IgD-negative memory B cell (primary cell): Measurements from ENCODE around the gene IQCN. TPM values are rescaled to one million over a fixed set of nuclear protein-coding genes. Genes with fewer than 3 reads are reported as not detected.
A peak's percentile ranks its signal among the peaks of the same experiment; 100 is the strongest.

ENCODE experiments used
- H3K27ac Mint-ChIP-seq, 3 donors: one replicate each; pipeline ENCODE4 v1.8.0; 2020 to 2022; ENCODE audit warnings: mild to moderate bottlenecking in 3 of 3, mixed read lengths in 3 of 3, moderate library complexity in 1 of 3
- H3K27me3 Mint-ChIP-seq: one replicate; pipeline ENCODE4 v1.8.0; 2021; ENCODE audit warnings: mixed read lengths
- H3K36me3 Mint-ChIP-seq: one replicate; pipeline ENCODE4 v1.8.0; 2020; ENCODE audit warnings: mild to moderate bottlenecking, mixed read lengths
- H3K4me1 Mint-ChIP-seq, 3 donors: one replicate each; pipeline ENCODE4 v1.8.0; 2020 to 2022; ENCODE audit warnings: mixed read lengths in 3 of 3, mild to moderate bottlenecking in 1 of 3
- H3K4me3 Mint-ChIP-seq, 4 donors: one replicate each; pipeline ENCODE4 v1.8.0; 2020 to 2022; ENCODE audit warnings: mild to moderate bottlenecking in 4 of 4, mixed read lengths in 4 of 4, moderate library complexity in 3 of 4
- H3K9me3 Mint-ChIP-seq, 3 donors: one replicate each; pipeline ENCODE4 v1.8.0; 2020 to 2021; ENCODE audit warnings: mixed read lengths in 3 of 3, mild to moderate bottlenecking in 1 of 3
- polyA plus RNA-seq: library from polyadenylated mRNA; unstranded; fragments of 300-500 nt; fragmentation: Illumina TruSeq; gene quantifications from one replicate; pipeline ENCODE4 v1.2.3, GENCODE V29; 2021

Gene IQCN
- polyA plus RNA-seq, 1 donor from 2014 or later: 1.4 TPM

DNA sequence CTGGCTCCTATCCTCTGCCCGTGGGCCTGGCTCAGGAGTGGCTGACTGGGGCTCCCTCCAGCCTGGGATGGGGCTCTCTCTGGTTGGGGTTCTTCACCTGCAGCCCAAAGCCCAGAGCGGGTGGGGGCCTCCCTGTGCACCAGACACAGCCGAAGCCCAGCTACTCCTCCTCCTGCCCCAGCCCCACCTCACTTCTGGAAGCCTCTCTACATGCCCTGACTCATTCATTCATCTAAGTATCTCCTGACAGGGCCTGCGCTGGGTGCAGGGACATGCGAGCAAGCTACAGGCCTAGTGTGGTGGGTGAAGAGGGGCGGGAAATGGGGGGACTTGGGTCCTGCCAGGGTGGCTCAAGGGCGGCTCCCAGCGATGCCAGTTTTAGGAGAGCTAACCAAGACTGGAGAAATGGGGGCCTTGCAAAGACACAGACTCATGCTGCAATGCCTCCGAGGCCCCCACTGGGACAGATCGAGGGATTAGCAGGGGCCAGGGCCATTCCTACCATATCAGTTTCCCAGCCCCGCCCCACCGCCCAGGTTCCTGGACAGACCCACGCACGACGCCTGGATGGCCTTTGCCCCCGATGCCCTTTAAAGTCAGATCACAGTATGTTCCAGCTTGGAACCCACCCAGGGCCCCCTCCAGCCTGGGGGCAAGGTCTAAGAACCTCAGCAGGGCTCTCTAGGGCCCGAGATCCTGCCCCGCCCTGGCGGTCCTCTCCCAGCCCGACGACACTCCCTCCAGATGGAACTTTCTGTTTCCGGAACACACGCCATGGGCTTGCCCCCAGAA, 36.1 kb upstream of the IQCN start:
- peaks cover 2% of the 10 kb centered on the region for H3K36me3 Mint-ChIP-seq
- H3K9me3 Mint-ChIP-seq: no peaks in the 10 kb centered on the region
- no peak overlapping the region for H3K4me3 Mint-ChIP-seq
- H3K27me3 Mint-ChIP-seq: no peaks in the 10 kb centered on the region
- H3K27ac Mint-ChIP-seq: peak overlapping the region in 2 of 3 donors; percentile 14 to 85
- peaks cover 11 to 22% (median 15%) of the 10 kb centered on the region in 3 donors for H3K4me1 Mint-ChIP-seq

DNA sequence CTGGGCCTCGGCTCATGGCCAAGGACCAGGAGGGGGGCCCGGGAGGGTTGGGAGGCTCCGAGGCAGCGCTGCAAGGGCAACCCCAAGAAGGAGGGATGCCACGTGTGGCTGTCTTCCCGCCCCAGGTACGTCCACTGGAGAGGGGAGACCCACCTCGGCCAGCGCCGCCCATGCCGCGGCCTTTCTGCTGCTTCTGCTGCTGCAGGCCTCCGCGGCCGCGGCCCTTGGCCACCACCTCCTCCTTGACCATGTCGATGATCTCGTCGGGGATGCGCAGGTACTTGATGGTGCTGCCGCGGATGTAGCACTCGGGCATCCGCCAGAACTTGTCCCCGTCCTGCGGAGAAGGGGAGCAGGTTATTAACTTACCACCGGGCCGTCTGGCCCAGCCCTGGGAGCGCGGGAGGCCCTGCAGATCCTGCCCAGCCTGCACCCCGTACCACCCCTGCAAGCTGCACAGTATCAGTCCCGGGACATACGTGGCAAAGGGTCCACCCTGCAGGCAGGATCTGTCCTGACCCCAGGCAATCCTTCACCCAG, 35.3 kb upstream of the IQCN start:
- no peak overlapping the region for H3K4me3 Mint-ChIP-seq
- no peaks in the 10 kb centered on the region for H3K9me3 Mint-ChIP-seq
- no peaks in the 10 kb centered on the region for H3K27me3 Mint-ChIP-seq
- H3K27ac Mint-ChIP-seq: peak overlapping the region in 1 of 3 donors; percentile 14
- peaks cover 2% of the 10 kb centered on the region for H3K36me3 Mint-ChIP-seq
- H3K4me1 Mint-ChIP-seq: peaks cover 14 to 29% (median 20%) of the 10 kb centered on the region in 3 donors

DNA sequence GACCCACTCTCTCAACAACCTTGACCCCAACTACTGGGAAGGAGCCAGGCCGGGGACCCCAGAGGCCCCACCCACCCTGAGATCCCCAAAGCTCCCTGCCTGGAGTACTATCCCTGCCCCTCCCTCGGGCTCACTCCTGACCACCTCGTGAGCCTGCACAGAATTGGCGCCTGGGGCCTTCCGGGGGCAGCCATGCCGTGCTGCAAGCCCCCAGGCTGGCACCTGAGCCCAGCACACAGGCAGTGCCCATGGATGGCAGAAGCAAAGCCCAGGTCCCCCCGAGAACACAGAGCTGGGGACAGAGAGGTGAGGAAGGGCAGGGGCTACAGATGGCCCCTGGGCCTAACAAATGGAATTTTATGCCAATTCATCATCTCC, 34.7 kb upstream of the IQCN start:
- Mint-ChIP-seq H3K27me3 (no peaks in the 10 kb centered on the region), H3K4me3 (no peak overlapping the region), H3K36me3 (peaks cover 2% of the 10 kb centered on the region), H3K4me1 (peaks cover 16 to 32% (median 22%) of the 10 kb centered on the region in 3 donors), H3K27ac (peak overlapping the region in 1 of 3 donors; percentile 31), H3K9me3 (no peaks in the 10 kb centered on the region)

DNA sequence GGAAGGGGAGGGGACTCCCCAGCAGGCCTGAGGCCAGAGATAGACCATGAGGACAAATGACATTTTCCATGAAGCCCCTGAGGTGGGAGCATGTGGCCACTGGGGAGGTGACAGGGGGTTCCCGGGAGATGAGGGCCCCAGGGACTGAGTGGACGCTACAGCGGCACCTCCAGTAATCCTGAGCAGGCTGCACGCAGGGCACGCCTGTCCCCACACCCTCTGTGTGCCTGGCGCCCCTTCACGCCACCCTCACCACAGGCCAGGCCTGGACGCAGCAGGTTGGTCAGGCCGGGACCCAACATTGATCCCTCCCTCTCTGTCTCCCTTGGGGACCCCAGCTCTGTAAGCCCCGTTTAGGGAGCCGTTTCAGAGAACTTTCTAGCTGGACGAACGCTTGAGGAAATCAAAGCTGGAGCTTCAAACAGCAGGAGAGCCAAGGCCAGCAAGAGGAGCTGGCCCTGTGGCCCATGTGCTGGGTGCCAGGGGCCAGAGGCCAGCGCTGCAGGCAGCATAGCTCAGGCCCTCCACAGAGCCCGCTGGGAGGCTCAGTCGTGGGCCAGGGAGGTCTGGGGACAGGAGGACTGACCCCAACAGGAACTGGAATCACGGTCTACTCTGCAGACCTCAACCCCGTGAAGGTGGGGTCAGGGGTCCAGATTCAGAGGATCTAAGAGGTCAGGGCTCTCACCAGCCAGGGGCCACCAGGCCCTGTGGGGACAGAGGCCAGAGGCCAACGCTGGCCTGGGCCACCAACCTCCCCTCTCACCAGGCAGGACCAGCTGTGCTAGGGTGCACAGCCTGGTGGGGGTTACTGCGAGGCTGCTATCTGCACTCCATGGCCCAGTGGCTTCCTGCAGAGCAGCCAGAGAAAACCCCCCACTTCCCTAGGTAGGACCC, 34.0 kb upstream of the IQCN start:
- H3K27ac Mint-ChIP-seq: peak overlapping the region in 1 of 3 donors; percentile 23
- H3K27me3 Mint-ChIP-seq: no peaks in the 10 kb centered on the region
- H3K9me3 Mint-ChIP-seq: no peaks in the 10 kb centered on the region
- peaks cover 21 to 38% (median 25%) of the 10 kb centered on the region in 3 donors for H3K4me1 Mint-ChIP-seq
- no peak overlapping the region for H3K4me3 Mint-ChIP-seq
- H3K36me3 Mint-ChIP-seq: peaks cover 2% of the 10 kb centered on the region

DNA sequence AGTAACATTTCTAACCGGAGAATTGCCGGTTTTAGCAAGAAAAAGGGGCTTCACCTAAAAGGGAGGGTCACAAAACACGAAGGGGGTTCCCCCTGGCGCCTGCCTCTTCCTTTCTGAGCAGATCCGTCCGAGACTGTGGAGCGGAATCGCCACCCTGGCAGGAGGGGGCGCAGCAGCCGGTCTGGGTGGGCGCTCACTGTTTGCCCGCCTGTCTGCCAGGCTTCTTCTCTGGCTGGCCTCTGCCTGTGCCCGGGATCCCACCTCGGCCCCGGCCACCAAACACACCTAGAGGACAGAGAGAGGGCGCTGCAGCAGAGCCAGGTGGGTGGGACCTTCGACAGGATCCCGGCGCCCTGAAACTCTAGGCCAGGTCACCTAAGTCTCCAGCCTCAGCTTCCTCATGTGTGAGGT, 33.0 kb upstream of the IQCN start:
- Mint-ChIP-seq H3K4me3 (peak overlapping the region; percentile 87 to 99 (median 92)), H3K9me3 (no peaks in the 10 kb centered on the region), H3K4me1 (peaks cover 22 to 38% (median 27%) of the 10 kb centered on the region in 3 donors), H3K36me3 (peaks cover 2% of the 10 kb centered on the region), H3K27me3 (no peaks in the 10 kb centered on the region), H3K27ac (peak overlapping the region; percentile 96 to 100 (median 100))

DNA sequence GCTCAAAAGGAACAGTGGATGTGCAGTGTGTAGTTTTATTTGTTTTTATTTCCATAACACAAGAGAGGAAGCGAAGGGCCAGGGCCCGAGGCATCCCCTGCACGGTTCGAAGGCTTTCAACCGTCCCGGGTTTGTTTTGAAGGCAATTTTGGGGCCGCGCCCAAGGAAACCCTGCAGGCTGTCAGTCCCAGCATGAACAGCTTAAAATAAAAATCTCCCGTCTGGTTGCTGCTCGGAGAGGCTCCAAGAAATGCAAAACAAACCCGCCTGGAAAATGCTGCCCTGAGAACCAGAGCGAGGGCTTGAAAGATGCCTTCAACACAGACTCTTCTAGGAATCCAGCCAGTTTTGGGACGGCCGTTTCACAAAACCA, 32.6 kb upstream of the IQCN start:
- Mint-ChIP-seq H3K9me3 (no peaks in the 10 kb centered on the region), H3K4me1 (peaks cover 22 to 38% (median 27%) of the 10 kb centered on the region in 3 donors), H3K4me3 (peak overlapping the region; percentile 87 to 99 (median 92)), H3K36me3 (peaks cover 2% of the 10 kb centered on the region), H3K27ac (peak overlapping the region; percentile 96 to 100 (median 100)), H3K27me3 (no peaks in the 10 kb centered on the region)

DNA sequence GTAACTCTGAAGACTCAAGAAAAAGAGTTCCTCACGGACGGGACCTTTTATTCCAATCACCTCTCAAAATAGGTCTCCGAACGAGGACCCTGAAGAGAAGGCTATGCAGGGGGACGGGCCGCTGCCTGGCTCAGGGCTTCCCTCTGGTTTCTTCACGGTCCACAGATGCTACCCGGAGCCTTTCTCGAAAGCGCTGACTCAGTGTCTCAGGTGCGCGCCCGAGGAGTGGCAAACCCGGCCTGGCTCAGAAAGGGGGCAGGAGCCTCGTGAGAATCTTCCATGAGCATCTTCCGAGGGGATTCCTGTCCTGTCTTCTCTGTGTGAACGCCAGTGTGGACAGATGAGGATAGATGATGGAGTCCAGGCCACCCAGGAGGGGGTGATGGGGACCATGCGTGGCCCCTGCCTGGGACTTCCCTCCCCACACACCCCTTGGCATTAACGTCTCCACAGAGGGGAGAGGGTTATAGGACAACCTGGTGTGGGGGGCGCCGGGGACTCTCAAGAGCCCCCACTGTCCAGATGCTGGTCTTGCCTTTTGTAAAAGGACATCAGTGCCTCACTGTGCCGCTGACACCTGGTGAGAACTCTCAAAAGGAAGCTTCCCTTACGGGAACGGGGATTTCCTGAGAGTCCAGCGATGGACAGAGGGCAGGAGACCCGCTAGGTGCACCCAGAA, 32.1 kb upstream of the IQCN start:
- no peaks in the 10 kb centered on the region for H3K27me3 Mint-ChIP-seq
- H3K4me3 Mint-ChIP-seq: peak overlapping the region; percentile 87 to 99 (median 92)
- H3K4me1 Mint-ChIP-seq: peaks cover 22 to 38% (median 27%) of the 10 kb centered on the region in 3 donors
- H3K27ac Mint-ChIP-seq: peak overlapping the region; percentile 96 to 100 (median 100)
- no peaks in the 10 kb centered on the region for H3K9me3 Mint-ChIP-seq
- peaks cover 2% of the 10 kb centered on the region for H3K36me3 Mint-ChIP-seq

DNA sequence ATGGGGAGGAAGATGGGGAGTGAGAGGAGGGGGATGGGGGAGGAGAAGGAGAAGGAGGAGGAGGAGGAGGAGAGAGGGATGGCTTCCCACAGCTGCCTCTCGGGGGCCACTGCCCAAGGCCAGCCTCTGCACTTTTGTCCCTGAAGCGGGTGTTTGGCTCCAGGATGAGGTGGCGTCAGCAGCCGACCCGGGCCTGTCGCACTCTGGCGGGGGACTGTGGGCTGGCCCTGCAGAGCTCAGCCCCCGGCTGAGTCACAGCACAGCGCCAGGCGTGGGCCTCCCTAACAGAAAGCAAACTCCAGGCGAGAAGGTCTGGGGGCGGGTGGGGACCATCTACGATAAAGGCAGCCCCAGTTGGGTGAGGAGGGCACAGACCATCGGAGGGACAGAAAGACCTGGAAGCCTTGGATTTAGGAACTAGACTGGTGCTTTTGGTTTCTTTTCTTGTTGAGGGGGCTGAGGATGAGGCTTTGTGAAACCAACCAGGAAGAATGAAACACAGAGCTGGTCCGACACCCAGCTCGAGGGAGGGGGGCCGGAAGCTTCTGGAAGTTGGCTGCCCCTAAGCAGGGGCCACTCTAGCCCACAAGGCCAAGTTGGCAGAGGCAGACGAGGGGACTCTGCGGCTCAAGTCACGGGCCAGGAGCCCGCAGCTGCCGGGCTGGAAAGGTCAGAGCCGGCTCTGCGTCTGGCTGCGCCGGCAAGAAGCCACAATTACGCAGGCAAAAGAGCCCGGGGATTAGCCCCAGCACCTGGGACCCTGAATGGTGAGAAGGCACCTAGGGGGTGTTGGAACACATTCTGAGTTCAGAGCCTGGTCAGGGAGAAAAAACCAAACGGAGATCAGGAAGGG, 30.4 kb upstream of the IQCN start:
- Mint-ChIP-seq H3K27me3 (no peaks in the 10 kb centered on the region), H3K9me3 (no peaks in the 10 kb centered on the region), H3K27ac (peak overlapping the region; percentile 96 to 100 (median 100)), H3K4me1 (peaks cover 22 to 38% (median 27%) of the 10 kb centered on the region in 3 donors), H3K36me3 (peaks cover 2% of the 10 kb centered on the region), H3K4me3 (peak overlapping the region; percentile 87 to 99 (median 92))

DNA sequence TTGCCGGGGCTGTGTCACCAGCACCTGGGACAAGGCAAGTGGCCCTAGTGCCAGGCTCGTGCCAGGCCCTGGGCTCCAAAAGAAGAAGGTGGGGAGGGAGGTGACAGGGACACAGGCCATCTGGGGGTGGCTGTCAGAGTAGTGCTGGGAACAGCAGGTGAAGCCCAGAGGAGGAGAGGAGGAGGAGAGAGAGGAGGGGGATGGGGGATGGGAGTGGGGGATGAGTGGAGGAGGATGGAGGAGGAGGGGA, 29.9 kb upstream of the IQCN start:
- peak overlapping the region; percentile 87 to 99 (median 92) for H3K4me3 Mint-ChIP-seq
- peak overlapping the region; percentile 96 to 100 (median 100) for H3K27ac Mint-ChIP-seq
- no peaks in the 10 kb centered on the region for H3K27me3 Mint-ChIP-seq
- H3K9me3 Mint-ChIP-seq: no peaks in the 10 kb centered on the region
- H3K36me3 Mint-ChIP-seq: peaks cover 2% of the 10 kb centered on the region
- peaks cover 22 to 38% (median 27%) of the 10 kb centered on the region in 3 donors for H3K4me1 Mint-ChIP-seq

DNA sequence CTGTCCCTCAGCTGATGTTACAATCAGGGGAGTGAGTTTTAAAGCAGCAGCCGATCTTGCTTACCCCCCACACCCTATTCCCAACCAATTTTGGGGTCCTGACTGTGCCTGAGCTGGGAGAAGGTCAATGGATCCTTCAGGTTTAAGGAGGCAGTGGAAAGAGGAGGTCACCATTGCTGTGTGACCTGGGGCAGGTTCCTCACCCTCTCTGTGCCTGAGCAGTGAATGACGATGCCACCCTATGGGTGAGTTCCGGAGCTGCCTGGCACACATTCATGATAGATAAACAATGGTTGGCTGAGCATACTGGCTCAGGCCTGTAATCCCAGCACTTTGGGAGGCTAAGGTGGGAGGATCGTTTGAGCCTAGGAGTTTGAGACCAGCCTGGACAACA, 27.5 kb upstream of the IQCN start:
- Mint-ChIP-seq H3K36me3 (no peaks in the 10 kb centered on the region), H3K4me1 (peaks cover 16 to 31% (median 19%) of the 10 kb centered on the region in 3 donors), H3K27ac (peak overlapping the region in 2 of 3 donors; percentile 53 to 78)

DNA sequence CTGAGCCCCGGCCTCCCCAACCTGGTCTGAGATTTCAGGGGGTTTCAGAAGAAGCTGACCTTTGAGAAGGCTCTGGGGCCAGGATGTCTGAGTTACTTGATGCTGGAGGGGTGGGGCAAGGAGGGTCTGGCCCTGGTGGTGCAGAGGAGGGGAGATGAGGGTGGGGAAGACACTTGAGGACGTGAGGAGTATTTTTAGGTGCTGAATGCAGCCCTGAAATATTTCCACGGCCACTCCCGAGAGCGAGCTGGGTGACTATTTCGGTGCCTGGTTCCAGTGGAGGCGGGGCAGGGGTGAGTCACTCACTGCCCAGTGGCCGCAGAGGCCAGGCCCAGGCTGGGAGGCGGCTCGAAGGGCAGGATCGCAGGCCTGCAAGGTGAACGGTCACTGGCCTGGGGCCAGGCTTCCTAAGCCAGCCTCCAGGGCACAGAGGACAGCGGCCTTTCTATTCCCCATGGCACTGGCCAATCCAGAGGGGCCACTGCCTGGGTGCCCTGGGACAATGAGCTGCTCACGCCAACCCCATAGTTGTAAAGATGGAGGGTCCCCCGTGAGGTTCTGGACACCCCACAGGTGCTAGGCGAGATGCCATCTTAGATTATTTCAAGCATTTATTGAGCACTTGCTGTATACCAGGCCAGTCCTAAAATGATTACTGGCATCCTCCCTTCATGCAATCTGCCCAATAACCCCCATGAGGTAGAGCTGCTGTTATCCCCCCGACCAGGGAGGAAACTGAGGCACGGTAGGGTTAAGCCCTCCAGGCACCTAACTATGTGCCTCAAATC, 26.9 kb upstream of the IQCN start:
- H3K9me3 Mint-ChIP-seq: no peaks in the 10 kb centered on the region
- H3K27ac Mint-ChIP-seq: peak overlapping the region in 1 of 3 donors; percentile 53
- H3K4me3 Mint-ChIP-seq: peak overlapping the region in 2 of 4 donors; percentile 37 to 73
- H3K4me1 Mint-ChIP-seq: peaks cover 14 to 25% (median 15%) of the 10 kb centered on the region in 3 donors
- H3K27me3 Mint-ChIP-seq: no peaks in the 10 kb centered on the region
- H3K36me3 Mint-ChIP-seq: no peaks in the 10 kb centered on the region

More for the DNA sequence above, 27.5 kb upstream of the IQCN start:
- Mint-ChIP-seq H3K4me3 (peak overlapping the region in 1 of 4 donors; percentile 73), H3K9me3 (no peaks in the 10 kb centered on the region), H3K27me3 (no peaks in the 10 kb centered on the region)

DNA sequence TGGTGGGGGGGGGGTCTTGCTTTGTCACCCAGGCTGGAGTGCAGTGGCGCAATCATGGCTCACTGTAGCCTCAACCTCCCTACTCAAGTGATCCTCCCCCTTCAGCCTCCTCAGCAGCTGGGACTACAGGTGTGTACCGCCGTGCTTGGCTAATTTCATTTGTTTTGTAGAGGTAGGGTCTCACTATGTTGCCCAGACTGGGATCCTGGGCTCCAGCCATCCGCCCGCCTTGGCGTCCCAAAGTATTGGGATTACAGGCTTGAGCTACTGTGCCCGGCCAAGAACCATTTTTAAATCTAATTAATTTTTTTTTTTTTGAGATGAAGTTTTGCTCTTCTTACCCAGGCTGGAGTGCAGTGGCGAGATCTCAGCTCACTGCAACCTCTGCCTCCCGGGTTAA, 25.4 kb upstream of the IQCN start:
- Mint-ChIP-seq H3K27me3 (no peaks in the 10 kb centered on the region), H3K27ac (peak overlapping the region in 1 of 3 donors; percentile 93), H3K9me3 (no peaks in the 10 kb centered on the region), H3K4me1 (peaks cover 8 to 10% (median 9%) of the 10 kb centered on the region in 3 donors), H3K36me3 (no peaks in the 10 kb centered on the region), H3K4me3 (no peak overlapping the region)

DNA sequence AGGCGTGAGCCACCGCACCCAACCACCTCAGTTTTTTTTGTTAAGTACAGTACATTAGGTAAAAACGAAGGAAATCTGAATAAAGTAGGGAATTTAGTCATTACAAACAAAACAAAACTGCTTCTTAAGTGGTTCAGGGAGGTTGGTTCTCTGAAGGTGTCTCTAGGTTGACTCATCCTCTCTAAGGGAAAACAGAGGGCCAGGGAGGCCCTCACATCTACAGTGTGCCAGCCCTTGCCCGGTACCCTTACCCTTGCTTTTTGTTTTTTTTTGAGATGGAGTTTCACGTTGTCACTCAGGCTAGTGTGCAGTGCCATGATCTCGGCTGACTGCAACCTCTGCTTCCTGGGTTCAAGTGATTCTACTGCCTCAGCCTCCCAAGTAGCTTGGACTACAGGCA, 24.3 kb upstream of the IQCN start:
- Mint-ChIP-seq H3K27ac (peak overlapping the region in 1 of 3 donors; percentile 93), H3K4me3 (peak overlapping the region in 1 of 4 donors; percentile 20), H3K27me3 (no peaks in the 10 kb centered on the region), H3K9me3 (no peaks in the 10 kb centered on the region), H3K36me3 (no peaks in the 10 kb centered on the region), H3K4me1 (peaks cover 3 to 10% (median 9%) of the 10 kb centered on the region in 3 donors)
